Progenitor cell of endocrine pancreas (in vitro differentiated cells): Measurements from ENCODE around the gene PLB1. TPM values are rescaled to one million over a fixed set of nuclear protein-coding genes. Genes with fewer than 3 reads are reported as not detected.

Source experiments
- DNase-seq: peaks from one replicate; pipeline ENCODE4 v3.0.0; 2021; ENCODE audit warnings: low spot score; ENCODE audit not compliant: unreplicated experiment
- H3K27ac Mint-ChIP-seq: 2 replicates; pipeline ENCODE4 v1.8.0; 2021; ENCODE audit warnings: mild to moderate bottlenecking, moderate library complexity, mixed read lengths
- H3K27me3 Mint-ChIP-seq: 2 replicates; pipeline ENCODE4 v1.8.0; 2021; ENCODE audit warnings: mixed read lengths
- H3K36me3 Mint-ChIP-seq: 2 replicates; pipeline ENCODE4 v1.8.0; 2022; ENCODE audit warnings: mixed read lengths; ENCODE audit not compliant: insufficient read depth
- H3K4me1 Mint-ChIP-seq: 2 replicates; pipeline ENCODE4 v1.8.0; 2021; ENCODE audit warnings: low read depth, mixed read lengths
- H3K4me3 Mint-ChIP-seq: 2 replicates; pipeline ENCODE4 v1.8.0; 2021; ENCODE audit warnings: low read depth, mild to moderate bottlenecking, moderate library complexity, mixed read lengths
- H3K9me3 Mint-ChIP-seq: 2 replicates; pipeline ENCODE4 v1.8.0; 2021; ENCODE audit warnings: low read depth, mixed read lengths
- CTCF ChIP-seq: fragments of 200-600 bp; sonication (generic); IDR thresholded peaks from one replicate; pipeline ENCODE4 v1.5.0; 2021; ENCODE audit warnings: antibody characterized with exemption, mild to moderate bottlenecking; ENCODE audit not compliant: unreplicated experiment
- total RNA-seq: library from RNA; stranded (reverse); gene quantifications from 2 replicates; pipeline ENCODE4 v1.2.1, GENCODE V29; 2021

The PLB1 gene
- total RNA-seq, 1 donor from 2014 or later = 0.65 TPM

DNA sequence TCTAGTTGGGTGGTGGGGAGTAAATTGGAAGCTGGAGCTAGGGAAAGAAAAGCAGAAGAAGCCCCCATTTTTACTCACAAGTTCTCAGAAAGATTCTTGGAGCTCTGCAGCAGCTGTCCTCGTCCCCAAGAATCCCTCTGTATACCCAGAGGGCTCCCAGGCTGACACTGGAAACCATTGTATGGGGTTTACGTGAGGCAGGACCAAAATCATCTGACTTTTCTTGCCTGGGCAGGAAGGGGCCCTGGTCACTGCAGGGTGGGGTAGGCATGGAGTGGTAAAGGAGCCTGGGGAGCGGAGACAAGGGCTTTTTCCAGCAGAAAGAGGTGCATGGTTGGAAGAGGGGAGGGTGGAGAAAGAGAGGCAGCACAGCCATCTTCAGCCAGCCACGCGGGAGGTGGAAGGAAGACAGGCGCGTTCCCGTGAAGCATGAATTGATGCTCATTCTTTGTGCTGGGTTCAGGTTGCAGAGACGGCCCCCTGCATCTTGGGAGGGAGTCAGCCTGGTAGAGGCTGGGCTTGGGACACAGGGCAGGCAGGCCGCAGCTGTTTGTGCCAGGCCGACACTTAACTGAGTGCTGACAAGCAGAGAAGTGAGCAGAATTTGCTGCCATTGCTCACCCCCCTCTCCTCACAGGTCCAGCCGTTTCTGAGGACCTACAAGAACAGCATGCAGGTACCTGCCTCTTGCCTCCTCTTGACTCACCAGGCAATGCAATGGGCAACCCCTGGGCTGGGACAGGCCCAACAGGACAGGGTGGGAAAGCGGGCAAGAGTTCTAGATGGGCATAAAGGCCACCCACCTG, 94.8 kb downstream of the PLB1 start:
- peaks cover 6% of the 10 kb centered on the region for H3K27me3 Mint-ChIP-seq
- no peak overlapping the region for H3K27ac Mint-ChIP-seq
- no peak overlapping the region for H3K4me3 Mint-ChIP-seq
- H3K36me3 Mint-ChIP-seq = no peaks in the 10 kb centered on the region
- no peaks in the 10 kb centered on the region for H3K9me3 Mint-ChIP-seq
- peaks cover 6% of the 10 kb centered on the region for H3K4me1 Mint-ChIP-seq
- no peak for DNase-seq
- TF ChIP-seq CTCF = no peak

GRCh38 chr2:28591711-28592335, 96.0 kb downstream of the PLB1 start:
- Mint-ChIP-seq H3K36me3 (no peaks in the 10 kb centered on the region), H3K4me3 (no peak overlapping the region), H3K4me1 (peaks cover 6% of the 10 kb centered on the region), H3K9me3 (no peaks in the 10 kb centered on the region), H3K27me3 (peaks cover 6% of the 10 kb centered on the region), H3K27ac (no peak overlapping the region)
- DNase-seq = no peak
- no peak for TF ChIP-seq CTCF

DNA sequence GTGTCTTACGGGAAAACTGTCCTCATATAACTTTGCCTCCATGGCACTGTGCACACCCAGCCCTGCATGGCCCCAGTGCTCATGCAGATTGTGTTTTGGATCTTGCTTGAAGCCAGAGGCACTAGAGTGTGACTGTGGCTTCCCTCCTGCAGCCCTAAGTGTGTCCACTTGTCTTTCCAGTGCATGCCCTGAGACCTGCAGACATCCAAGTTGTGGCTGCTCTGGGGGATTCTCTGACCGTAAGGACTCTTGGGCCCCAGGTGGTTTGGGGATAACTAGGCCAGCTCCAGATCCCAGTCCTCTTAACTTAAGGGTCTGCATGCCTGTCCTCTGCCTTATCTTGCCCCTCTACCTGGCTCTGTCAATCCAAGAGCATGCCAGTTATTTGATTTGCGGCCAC, 96.6 kb downstream of the PLB1 start:
- TF ChIP-seq CTCF = no peak
- peaks cover 6% of the 10 kb centered on the region for H3K27me3 Mint-ChIP-seq
- no peak overlapping the region for H3K27ac Mint-ChIP-seq
- no peak for DNase-seq
- no peaks in the 10 kb centered on the region for H3K36me3 Mint-ChIP-seq
- no peak overlapping the region for H3K4me3 Mint-ChIP-seq
- peaks cover 6% of the 10 kb centered on the region for H3K4me1 Mint-ChIP-seq
- no peaks in the 10 kb centered on the region for H3K9me3 Mint-ChIP-seq

DNA sequence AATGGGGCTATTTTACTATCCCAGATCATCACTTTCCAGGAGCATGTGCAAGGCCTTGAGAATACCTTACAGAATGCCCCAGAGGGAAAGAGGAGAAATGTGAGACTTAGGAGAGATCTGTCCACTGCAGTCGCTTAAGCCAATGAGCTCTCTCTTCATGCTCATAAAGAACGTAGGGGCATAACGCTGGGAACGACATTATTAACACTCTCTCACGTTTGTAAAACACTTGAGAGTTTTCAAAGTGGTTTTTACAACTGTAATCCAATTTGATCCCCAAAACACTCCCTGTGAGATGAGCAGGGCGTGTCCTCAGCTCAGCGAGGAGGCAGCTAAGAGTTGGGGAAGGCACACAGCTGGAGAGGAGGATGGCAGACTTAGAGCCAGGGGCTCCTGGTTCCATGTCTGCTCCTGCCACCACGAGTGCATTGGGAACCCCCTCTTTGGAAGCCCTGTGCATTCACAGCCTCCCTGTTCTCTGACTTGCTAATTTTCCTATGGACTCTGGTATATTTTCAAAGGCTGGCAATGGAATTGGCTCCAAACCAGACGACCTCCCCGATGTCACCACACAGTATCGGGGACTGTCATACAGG, 97.4 kb downstream of the PLB1 start:
- DNase-seq = no peak
- Mint-ChIP-seq H3K27me3 (peaks cover 3% of the 10 kb centered on the region), H3K4me3 (no peak overlapping the region), H3K27ac (no peak overlapping the region), H3K9me3 (no peaks in the 10 kb centered on the region), H3K4me1 (peaks cover 6% of the 10 kb centered on the region), H3K36me3 (no peaks in the 10 kb centered on the region)
- TF ChIP-seq CTCF = no peak

- Mint-ChIP-seq H3K9me3 (no peaks in the 10 kb centered on the region), H3K36me3 (no peaks in the 10 kb centered on the region), H3K4me3 (no peak overlapping the region), H3K4me1 (peaks cover 6% of the 10 kb centered on the region), H3K27ac (no peak overlapping the region), H3K27me3 (peaks cover 3% of the 10 kb centered on the region)
- no peak for DNase-seq
- no peak for TF ChIP-seq CTCF
Measured at GRCh38 chr2:28594000-28594331, 98.1 kb downstream of the PLB1 start.
